ENCODE measurements around the gene WBP1L.
"Not testable (repeated sequence)": the region's sequence is repeated elsewhere in the genome, so short reads cannot be mapped to it uniquely, and the experiment has no call there.

The WBP1L gene

DNA sequence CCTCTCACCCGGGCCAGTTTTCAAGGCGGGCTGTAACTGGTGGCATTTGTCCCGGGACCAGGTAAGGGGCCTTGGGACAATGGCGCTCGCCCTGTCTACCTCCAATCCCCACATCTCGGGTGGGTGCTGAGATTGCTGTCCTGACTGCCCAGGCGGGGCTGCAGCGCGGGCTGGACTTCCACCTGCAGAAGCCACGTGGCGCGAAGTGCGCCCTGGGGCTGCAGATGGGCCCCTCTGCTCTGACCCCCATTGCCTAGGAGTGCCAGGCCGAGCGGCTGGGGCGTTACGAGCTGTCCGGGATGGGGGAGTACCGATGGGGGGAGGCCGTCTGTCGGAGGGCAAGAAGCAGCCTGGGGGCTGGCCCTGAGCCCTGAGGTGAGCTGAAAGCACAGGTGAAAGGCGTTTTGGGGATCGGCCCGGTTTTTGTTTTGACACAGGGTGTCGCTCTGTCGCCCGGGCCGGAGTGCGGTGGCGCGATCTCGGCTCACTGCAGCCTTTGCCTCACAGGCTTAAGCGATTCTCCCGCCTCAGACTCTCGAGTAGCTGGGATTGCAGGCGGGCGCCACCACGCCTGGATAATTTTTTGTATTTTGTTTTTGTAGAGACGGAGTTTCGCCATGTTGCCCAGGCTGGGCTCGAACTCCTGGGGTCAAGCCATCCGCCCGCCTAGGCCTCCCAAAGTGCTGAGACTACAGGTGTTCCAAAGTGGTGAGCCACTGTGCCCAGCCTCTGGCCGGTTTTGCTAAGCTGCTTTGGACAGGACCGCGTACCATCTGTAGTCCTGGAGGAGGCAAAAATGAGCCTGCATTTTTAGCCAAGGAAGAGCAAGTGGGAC lies 28.9 kb upstream of the WBP1L start, which contains the start of gene SFXN2:
Gene SFXN2 (plus strand): TSS at position 16 of the 835 bp plus-strand sequence. CDS start 12,001 bp downstream, outside the sequence.
- peaks cover 90% of the 10 kb centered on the region for H3K36me3 Mint-ChIP-seq
- no peaks in the 10 kb centered on the region for H3K9me3 Mint-ChIP-seq
- peak within 1 kb of the TSS; percentile 92 for H3K4me3 Mint-ChIP-seq
- ATAC-seq (peak; percentile 8), DNase-seq (ENCODE audit: low spot score in 2 of 2) (no peak)
- peak within 1 kb of the TSS; percentile 85 for H3K27ac Mint-ChIP-seq
- peaks cover 66% of the 10 kb centered on the region for H3K4me1 Mint-ChIP-seq

DNA sequence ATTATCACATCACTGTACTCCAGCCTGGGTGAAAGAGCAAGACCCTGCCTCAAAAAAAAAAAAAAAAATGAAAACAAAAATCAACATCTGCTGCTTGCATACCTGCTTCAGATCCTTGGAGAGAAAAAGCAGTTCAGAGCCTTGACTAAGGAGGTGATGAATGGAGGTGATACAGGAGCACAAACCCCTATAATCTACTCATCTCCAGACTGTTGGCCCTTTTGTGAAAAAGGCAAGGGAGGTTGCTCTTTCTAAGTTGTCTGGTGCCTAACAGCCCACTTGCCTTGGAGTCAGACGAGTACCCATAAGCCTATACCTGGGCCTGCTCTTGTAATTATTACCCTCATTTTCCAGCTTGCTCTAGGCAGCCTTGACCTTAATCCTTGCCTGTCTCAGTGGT lies 27.9 kb upstream of the WBP1L start:
- no peaks in the 10 kb centered on the region for H3K9me3 Mint-ChIP-seq
- DNase-seq (ENCODE audit: low spot score in 2 of 2) (no peak), ATAC-seq (no peak)
- peaks cover 96% of the 10 kb centered on the region for H3K36me3 Mint-ChIP-seq
- peak overlapping the region; percentile 92 for H3K4me3 Mint-ChIP-seq
- peaks cover 57% of the 10 kb centered on the region for H3K4me1 Mint-ChIP-seq
- H3K27ac Mint-ChIP-seq, result peak overlapping the region; percentile 85

DNA sequence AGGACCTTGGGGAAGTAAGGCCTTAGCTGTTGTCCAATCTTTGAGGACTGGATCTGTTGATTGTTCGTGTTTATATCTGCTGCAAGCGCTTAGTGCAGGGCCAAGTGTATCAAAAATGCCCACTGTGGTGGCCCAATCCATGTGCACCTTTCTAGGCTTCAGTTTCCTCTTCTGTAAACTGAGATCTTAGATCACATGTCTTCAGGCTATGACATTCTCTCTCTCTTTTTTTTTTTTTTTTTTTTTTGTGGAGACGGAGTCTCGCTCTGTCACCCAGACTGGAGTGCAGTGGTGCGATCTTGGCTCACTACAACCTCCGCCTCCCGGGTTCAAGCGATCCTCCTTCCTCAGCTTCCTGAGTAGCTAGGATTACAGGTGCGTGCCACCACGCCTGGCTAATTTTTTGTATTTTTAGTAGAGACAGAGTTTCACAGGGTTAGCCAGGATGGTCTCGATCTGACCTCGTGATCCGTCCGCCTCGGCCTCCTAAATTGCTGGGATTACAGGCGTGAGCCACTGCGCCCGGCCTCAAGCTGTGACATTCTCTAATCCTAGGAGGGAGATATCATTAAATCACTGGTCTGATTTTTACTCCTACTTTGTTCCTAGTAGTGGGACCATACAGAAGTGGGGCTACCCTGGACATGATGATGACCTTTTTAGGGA lies 26.7 kb upstream of the WBP1L start:
- peaks cover 91% of the 10 kb centered on the region for H3K36me3 Mint-ChIP-seq
- H3K27ac Mint-ChIP-seq, result peak overlapping the region; percentile 36
- not testable (repeated sequence) for DNase-seq (ENCODE audit: low spot score in 2 of 2); ATAC-seq; H3K9me3 Mint-ChIP-seq
- peak overlapping the region; percentile 92 for H3K4me3 Mint-ChIP-seq
- peaks cover 61% of the 10 kb centered on the region for H3K4me1 Mint-ChIP-seq

DNA sequence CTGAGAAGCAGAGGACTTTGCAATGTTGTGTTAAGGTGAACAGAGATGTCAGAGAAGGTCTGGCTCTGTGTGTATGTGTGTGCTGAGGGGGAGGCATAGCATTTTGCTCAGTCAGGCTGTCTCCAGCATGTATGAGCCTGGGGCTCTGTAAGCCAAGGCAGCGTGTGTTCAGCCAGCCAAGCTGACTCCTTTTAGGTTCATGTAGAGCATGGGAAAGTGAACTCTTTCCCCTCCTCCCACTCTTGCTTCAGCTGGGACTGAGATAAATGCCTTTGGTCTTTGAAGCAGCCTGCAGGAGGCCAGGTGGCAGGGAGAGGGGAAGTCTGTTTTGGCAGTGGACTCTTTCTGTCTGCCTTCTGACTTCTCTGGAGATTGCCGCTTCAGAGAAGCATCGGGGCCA lies 25.5 kb upstream of the WBP1L start:
- H3K27ac Mint-ChIP-seq, result peak overlapping the region; percentile 77
- ATAC-seq (no peak), DNase-seq (ENCODE audit: low spot score in 2 of 2) (no peak)
- peaks cover 53% of the 10 kb centered on the region for H3K4me1 Mint-ChIP-seq
- H3K4me3 Mint-ChIP-seq, result peak overlapping the region; percentile 92
- H3K36me3 Mint-ChIP-seq, result peaks cover 86% of the 10 kb centered on the region
- no peaks in the 10 kb centered on the region for H3K9me3 Mint-ChIP-seq

DNA sequence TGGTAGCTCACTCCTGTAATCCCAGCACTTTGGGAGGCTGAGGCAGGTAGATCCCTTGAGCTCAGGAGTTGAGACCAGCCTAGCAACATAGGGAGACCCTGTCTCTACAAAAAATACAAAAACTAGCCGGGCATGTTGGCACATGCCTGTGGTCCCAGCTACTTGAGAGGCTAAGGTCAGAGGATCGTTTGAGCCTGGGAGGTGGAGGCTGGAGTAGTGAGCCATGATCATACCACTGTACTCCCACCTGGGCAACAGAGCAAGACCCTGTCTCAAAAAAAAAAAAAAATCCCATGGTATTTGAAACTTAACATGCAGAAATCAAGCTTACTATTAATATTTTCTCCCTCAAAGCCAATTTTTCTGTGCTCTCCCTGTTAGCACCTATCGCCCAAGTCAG lies 23.4 kb upstream of the WBP1L start:
- no peak overlapping the region for H3K4me3 Mint-ChIP-seq
- peaks cover 45% of the 10 kb centered on the region for H3K4me1 Mint-ChIP-seq
- DNase-seq (ENCODE audit: low spot score in 2 of 2), result no peak
- ATAC-seq, result no peak
- no peak overlapping the region for H3K27ac Mint-ChIP-seq
- H3K36me3 Mint-ChIP-seq, result peaks cover 83% of the 10 kb centered on the region
- H3K9me3 Mint-ChIP-seq, result no peaks in the 10 kb centered on the region

DNA sequence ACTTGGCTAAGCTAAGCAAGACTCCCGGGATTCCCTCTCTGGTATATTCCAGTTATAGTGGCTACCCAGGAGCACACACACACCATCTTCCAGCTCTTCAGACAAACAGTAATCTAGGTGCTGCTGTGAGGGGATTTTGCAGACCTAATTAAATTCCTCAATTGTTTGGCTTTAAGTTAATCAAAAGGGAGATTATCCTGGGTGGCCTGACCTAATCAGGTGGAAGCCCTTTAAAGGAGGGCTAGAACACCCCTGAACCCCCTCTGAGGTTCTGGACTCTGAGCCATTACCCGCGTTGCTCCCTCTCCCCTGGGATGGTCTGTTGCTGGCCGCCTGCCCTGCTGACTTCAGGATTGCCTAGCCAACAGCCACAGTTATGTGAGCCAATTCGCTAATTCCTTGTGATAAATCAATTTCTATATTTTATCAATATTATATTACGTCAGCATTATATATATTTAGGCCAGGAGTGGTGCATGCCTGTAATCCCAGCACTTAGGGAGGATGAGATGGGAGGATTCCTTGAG lies 22.9 kb upstream of the WBP1L start:
- no peak for DNase-seq (ENCODE audit: low spot score in 2 of 2)
- H3K36me3 Mint-ChIP-seq, result peaks cover 83% of the 10 kb centered on the region
- no peaks in the 10 kb centered on the region for H3K9me3 Mint-ChIP-seq
- H3K4me3 Mint-ChIP-seq, result no peak overlapping the region
- ATAC-seq, result no peak
- H3K27ac Mint-ChIP-seq, result no peak overlapping the region
- peaks cover 43% of the 10 kb centered on the region for H3K4me1 Mint-ChIP-seq

DNA sequence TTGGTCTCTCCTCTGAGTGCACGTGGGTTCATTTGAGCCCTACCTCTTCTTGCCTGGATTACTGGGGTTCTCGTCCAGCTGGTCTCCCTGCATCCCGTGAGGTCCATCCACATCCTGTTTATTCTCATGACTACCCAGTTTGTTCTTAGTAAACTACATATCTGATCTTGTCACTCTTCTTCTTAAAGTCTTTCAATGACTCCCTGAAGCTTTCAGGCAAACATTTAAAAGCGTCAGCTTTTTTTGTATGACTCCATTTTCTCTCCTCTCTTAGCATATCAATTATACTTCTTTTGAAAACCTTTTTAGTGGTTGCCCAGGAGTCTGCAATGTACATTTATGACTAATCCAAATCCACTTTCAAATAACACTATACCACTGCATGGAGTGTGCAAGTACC lies 21.8 kb upstream of the WBP1L start:
- no peaks in the 10 kb centered on the region for H3K9me3 Mint-ChIP-seq
- no peak overlapping the region for H3K4me3 Mint-ChIP-seq
- peaks cover 83% of the 10 kb centered on the region for H3K36me3 Mint-ChIP-seq
- peaks cover 33% of the 10 kb centered on the region for H3K4me1 Mint-ChIP-seq
- ATAC-seq, result peak; percentile 84
- no peak for DNase-seq (ENCODE audit: low spot score in 2 of 2)
- peak overlapping the region; percentile 6 for H3K27ac Mint-ChIP-seq

DNA sequence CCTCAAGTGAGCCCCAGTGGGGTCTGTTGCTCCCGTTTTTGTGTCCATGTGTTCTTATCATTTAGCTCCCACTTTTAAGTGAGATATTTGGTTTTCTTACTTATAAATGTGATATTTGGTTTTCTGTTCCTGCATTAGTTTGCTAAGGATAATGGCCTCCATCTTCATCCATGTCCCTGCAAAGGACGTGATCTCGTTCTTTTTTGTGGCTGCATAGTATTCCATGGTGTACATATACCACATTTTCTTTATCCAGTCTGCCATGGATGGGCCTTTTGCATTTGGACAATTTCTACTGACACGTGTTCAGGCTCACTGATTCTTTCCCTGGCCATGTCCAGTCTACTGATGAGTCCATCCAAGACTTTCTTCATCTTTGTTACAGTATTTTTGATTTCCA lies 19.8 kb upstream of the WBP1L start:
- H3K27ac Mint-ChIP-seq, result no peak overlapping the region
- ATAC-seq, result no peak
- DNase-seq (ENCODE audit: low spot score in 2 of 2), result no peak
- peaks cover 28% of the 10 kb centered on the region for H3K4me1 Mint-ChIP-seq
- no peak overlapping the region for H3K4me3 Mint-ChIP-seq
- no peaks in the 10 kb centered on the region for H3K9me3 Mint-ChIP-seq
- peaks cover 83% of the 10 kb centered on the region for H3K36me3 Mint-ChIP-seq

DNA sequence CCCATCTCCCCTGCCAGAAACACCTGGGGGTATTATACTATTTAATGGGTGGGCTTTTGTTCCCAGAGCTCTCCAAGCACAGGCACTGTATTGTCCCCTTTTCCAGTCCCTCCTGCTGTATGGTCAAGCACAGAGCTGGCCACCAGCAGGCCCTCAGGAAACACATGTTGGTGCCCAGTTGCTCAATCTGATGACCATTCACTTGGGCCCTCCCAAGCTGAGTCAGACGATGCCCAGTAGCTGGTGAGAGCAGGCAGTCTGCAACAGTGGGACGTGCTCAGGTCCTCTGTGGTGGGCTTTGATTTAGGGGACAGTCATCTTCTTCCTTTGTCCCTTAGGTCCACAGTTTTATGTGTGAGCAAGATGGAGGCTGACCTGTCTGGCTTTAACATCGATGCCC lies 17.5 kb upstream of the WBP1L start:
- ATAC-seq (no peak), DNase-seq (ENCODE audit: low spot score in 2 of 2) (no peak)
- Mint-ChIP-seq H3K4me1 (peaks cover 31% of the 10 kb centered on the region), H3K9me3 (no peaks in the 10 kb centered on the region), H3K36me3 (peaks cover 87% of the 10 kb centered on the region), H3K27ac (peak overlapping the region; percentile 50), H3K4me3 (no peak overlapping the region)

DNA sequence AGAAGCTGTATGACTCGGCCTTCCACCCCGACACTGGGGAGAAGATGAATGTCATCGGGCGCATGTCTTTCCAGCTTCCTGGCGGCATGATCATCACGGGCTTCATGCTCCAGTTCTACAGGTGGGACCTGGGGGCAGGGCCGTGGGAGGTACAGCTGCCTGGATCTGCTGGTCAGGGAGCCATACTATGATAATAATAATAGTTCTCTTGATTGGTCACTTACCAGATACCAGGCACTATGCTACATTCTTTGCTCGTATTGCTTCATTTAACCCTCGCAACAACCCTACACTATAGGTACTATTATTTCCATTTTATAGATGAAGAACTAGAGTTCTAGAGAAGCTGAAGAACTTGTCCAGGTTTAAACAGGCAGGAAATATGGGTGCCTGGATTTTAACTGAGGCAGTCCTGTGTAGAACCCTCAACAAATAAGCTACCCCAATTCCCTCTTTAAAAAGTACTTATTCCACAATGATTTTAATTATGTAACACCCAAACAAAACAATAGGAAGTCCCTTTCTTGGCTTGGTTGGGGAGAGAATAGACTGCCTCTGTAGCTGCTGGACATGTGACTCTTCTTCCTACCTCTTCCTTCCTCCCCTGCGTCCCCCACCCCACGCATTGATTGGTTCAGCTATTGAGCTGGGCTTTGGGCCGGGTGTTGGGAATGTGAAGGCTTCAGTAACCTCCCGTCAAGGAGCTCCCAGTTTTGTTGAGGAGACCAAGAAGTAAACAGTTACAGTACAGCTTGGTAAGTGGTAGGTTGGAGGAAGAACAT lies 16.5 kb upstream of the WBP1L start:
- Mint-ChIP-seq H3K36me3 (peaks cover 91% of the 10 kb centered on the region), H3K4me1 (peaks cover 24% of the 10 kb centered on the region), H3K27ac (peak overlapping the region; percentile 50), H3K9me3 (no peaks in the 10 kb centered on the region), H3K4me3 (no peak overlapping the region)
- DNase-seq (ENCODE audit: low spot score in 2 of 2), result no peak
- ATAC-seq, result no peak

DNA sequence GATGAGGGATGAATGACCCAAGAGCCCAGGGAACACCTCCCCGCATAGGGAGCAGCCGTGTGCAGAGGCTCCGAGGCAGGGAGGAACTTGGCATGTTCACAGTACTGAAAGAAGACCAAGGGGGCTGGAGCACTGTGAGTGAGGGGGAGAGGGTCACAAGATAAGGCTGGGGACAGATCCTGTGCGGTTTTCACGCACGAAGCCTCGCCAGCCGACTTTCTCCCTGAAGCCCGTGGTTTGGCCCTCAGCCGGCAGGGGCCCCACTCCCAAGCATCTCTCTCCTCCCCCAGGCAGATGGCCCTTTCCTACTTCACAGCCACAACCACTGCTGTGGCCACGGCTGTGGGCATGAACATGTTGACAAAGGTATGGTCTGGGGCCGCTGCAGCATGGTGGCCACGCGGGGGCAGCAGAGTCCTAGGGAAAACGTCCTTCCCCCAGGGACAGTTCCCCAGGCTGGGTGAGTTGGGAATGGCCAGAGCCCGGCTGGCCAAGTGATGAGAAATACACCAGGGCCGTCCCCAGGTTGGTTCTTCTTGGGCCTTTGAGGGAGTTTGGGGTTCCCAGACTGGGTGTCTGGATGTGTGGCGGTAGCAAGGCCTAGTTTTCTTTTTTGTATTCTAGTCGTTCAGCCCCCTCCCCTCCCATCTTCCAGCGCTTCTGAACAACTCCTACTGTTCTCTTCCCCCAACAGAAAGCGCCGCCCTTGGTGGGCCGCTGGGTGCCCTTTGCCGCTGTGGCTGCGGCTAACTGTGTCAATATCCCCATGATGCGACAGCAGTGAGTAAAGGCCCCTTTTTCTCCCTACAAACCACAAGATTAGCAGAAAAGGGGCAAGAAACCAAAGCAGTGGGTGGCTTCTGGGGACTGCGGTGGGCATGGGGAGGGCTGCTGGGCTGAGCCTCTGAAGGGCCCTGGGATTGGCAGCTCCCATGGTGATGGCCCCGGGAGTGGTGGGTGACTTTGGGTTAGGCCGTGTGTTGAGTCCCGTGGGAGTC lies 14.4 kb upstream of the WBP1L start:
- Mint-ChIP-seq H3K4me1 (peaks cover 22% of the 10 kb centered on the region), H3K9me3 (no peaks in the 10 kb centered on the region), H3K4me3 (peak overlapping the region; percentile 12), H3K36me3 (peaks cover 98% of the 10 kb centered on the region), H3K27ac (peak overlapping the region; percentile 82)
- peak; percentile 89 for ATAC-seq
- peak; percentile 57 to 80 for DNase-seq (ENCODE audit: low spot score in 2 of 2)

DNA sequence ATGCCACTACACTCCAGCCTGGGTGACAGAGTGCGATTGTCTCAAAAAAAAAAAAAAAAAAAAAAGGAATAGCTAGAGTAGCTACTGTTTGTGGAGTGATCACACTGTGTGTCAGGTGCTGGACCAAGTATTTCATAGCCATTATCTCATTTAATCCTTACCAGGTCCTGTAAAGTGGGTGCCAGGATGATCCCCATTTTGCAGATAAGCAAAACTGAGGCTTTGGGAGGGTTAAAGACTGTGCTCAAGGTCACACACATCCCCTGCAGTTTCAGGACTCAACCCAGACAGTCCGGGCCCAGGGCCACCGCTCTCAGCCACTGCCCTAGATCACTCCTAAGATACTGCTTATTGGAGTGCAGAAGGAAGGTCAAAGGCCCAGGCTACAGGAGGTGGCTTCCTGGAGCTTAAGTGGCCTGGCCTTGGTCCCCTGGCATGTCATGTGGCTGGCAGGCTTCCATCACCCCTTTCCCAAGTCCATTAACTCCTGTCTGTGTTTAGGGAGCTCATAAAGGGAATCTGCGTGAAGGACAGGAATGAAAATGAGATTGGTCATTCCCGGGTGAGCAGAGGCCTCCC lies 12.4 kb upstream of the WBP1L start:
- peaks cover 98% of the 10 kb centered on the region for H3K36me3 Mint-ChIP-seq
- DNase-seq (ENCODE audit: low spot score in 2 of 2), result no peak
- H3K4me1 Mint-ChIP-seq, result peaks cover 22% of the 10 kb centered on the region
- H3K27ac Mint-ChIP-seq, result peak overlapping the region; percentile 52
- ATAC-seq, result no peak
- no peaks in the 10 kb centered on the region for H3K9me3 Mint-ChIP-seq
- no peak overlapping the region for H3K4me3 Mint-ChIP-seq

DNA sequence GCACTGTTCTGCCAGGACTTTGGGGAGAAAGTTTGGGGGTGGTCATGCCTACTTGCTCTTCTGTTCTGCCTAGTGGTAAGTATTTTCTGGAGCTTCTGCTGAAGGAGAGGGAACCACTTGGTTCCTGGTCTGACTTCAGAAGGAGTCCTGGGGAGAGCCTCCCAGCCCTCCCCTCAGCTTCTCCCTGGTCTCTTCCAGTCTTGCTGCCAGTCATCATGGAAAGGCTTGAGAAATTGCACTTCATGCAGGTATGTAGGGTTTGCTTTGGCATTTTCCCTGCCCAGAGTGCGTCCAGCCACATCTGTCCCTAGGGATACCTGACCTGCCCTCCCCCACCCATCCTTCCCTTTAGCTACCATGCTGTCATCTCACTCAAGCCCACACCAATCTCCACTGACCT lies 11.1 kb upstream of the WBP1L start:
- H3K27ac Mint-ChIP-seq, result no peak overlapping the region
- ATAC-seq (no peak), DNase-seq (ENCODE audit: low spot score in 2 of 2) (no peak)
- peaks cover 98% of the 10 kb centered on the region for H3K36me3 Mint-ChIP-seq
- no peak overlapping the region for H3K4me3 Mint-ChIP-seq
- H3K9me3 Mint-ChIP-seq, result no peaks in the 10 kb centered on the region
- peaks cover 19% of the 10 kb centered on the region for H3K4me1 Mint-ChIP-seq

DNA sequence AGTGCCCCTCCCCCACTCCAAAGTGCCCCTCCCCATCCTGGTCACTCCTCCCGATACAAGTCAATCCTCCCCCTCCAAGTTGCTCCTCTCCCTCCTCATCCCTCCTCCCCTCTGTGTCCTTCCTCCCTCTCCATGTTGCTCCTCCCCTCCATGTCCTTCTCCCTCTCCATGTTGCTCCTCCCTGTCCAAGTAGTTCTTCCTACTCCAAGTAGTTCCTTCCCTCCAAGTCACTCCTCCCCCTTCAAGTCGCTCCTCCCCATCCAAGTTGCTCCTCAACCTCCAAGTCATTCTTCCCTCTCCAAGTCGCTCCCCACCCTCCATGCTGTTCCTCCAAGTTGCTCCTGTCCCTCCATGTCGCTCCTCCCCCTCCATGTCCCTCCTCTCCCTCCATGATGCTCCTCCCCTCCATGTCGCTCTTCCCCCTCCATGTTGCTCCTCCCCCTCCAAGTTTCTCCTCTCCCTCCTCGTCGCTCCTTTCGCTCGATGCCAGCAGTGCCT lies 8.6 kb upstream of the WBP1L start:
- Mint-ChIP-seq H3K4me1 (no peaks in the 10 kb centered on the region), H3K36me3 (peaks cover 82% of the 10 kb centered on the region), H3K9me3 (no peaks in the 10 kb centered on the region), H3K27ac (peak overlapping the region; percentile 61), H3K4me3 (no peak overlapping the region)
- DNase-seq (ENCODE audit: low spot score in 2 of 2), result no peak
- ATAC-seq, result no peak
